ENCODE results near the gene ITPRID1.

ITPRID1 gene

GRCh38 chr7:31687024-31687748, 173.3 kb downstream of the ITPRID1 start, which contains the start of gene PPP1R17:
PPP1R17 (plus strand) TSS chr7:31687215; CDS start chr7:31692442, 5,227 bp downstream.
- H3K4me3 ChIP-seq (ENCODE audit: low read length) = no peak within 1 kb of the TSS
- no peak for DNase-seq (ENCODE audit: low read depth)
- no peak for TF ChIP-seq CTCF (IDR thresholded peaks at IDR 0.05; ENCODE audit: insufficient read depth, low read depth, low read length, missing control alignments)

GRCh38 chr7:31688372-31688771, 174.5 kb downstream of the ITPRID1 start:
- no peak overlapping the region for H3K4me3 ChIP-seq (ENCODE audit: low read length)
- no peak for DNase-seq (ENCODE audit: low read depth)
- TF ChIP-seq CTCF (IDR thresholded peaks at IDR 0.05; ENCODE audit: insufficient read depth, low read depth, low read length, missing control alignments) = no peak

GRCh38 chr7:31688996-31689395, 175.1 kb downstream of the ITPRID1 start:
- DNase-seq (ENCODE audit: low read depth) = no peak
- TF ChIP-seq CTCF (IDR thresholded peaks at IDR 0.05; ENCODE audit: insufficient read depth, low read depth, low read length, missing control alignments) = no peak
- H3K4me3 ChIP-seq (ENCODE audit: low read length) = no peak overlapping the region

- DNase-seq (ENCODE audit: low read depth) = no peak
- H3K4me3 ChIP-seq (ENCODE audit: low read length) = no peak overlapping the region
- no peak for TF ChIP-seq CTCF (IDR thresholded peaks at IDR 0.05; ENCODE audit: insufficient read depth, low read depth, low read length, missing control alignments)
These were observed 177.0 kb downstream of the ITPRID1 start for GRCh38 chr7:31690935-31691334.

GRCh38 chr7:31692451-31692850, 178.6 kb downstream of the ITPRID1 start:
- H3K4me3 ChIP-seq (ENCODE audit: low read length) = no peak overlapping the region
- DNase-seq (ENCODE audit: low read depth) = no peak
- TF ChIP-seq CTCF (IDR thresholded peaks at IDR 0.05; ENCODE audit: insufficient read depth, low read depth, low read length, missing control alignments) = no peak

- no peak for DNase-seq (ENCODE audit: low read depth)
These were observed 179.0 kb downstream of the ITPRID1 start for GRCh38 chr7:31692871-31693270.

More at GRCh38 chr7:31692871-31693270, 179.0 kb downstream of the ITPRID1 start:
- no peak overlapping the region for H3K4me3 ChIP-seq (ENCODE audit: low read length)
- no peak for TF ChIP-seq CTCF (IDR thresholded peaks at IDR 0.05; ENCODE audit: insufficient read depth, low read depth, low read length, missing control alignments)
